ENCODE data around the gene THPO. TPM values are rescaled to one million over a fixed set of nuclear protein-coding genes. Genes with fewer than 3 reads are reported as not detected.
A peak's percentile ranks its signal among the peaks of the same experiment; 100 is the strongest.

Gene THPO
- total and polyA plus RNA-seq, 10 of the 15 experiments (the other 5 are each of a cell fraction or from before 2014, with no cell fraction given): not detected

DNA sequence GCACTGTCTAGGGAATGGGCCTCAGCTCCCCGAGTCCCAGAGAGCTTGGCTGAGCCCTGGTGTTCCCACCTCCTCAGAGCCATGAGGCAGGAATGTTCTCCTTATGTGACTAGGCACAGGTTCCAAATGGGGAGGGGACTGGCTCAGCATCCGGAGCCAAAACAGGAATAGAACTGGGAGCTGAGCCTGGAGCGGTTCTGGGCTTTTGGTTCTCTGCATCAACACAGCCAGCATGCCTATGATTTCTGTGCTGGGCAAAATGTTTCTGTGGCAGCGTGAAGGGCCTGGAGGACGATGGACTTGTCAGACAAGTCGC lies 40.6 kb downstream of the THPO start, which contains the start of gene FAM131A:
TSS of gene FAM131A (plus strand) at position 202 of the 316 bp plus-strand sequence. CDS start at position 233, 31 bp downstream.
- CTCF ChIA-PET: interaction anchor here (1.2 kb wide), 1 partner anchor 18 kb away, joined by 6 read pairs; no protein-coding TSS in a partner anchor
- H2AFZ ChIP-seq (ENCODE audit: control insufficient read depth, low read depth, low read length): peak within 1 kb of the TSS; percentile 19
- RAD21 ChIA-PET (ENCODE audit: unreplicated experiment): no interaction called here
- H3K36me3 ChIP-seq (ENCODE audit: control insufficient read depth in 2 of 2, insufficient read depth in 2 of 2, low read length in 1 of 2): peaks cover 9 to 15% of the 10 kb centered on the region in 2 experiments
- no peak for DNase-seq (ENCODE audit: low read depth, low spot score)
- WGBS (ENCODE audit: insufficient coverage, insufficient replicate concordance, low lambda C conversion rate, missing lambda C conversion rate): 76% methylated on average over 6 of the region's 6 CpGs
- POLR2A ChIA-PET: interaction anchor here (0.8 kb wide), 1 partner anchor 38 kb away, joined by 3 read pairs; no protein-coding TSS in a partner anchor
- H3K27me3 ChIP-seq (replicated peaks in 1 of 2; ENCODE audit: control insufficient read depth in 2 of 2, insufficient read depth in 2 of 2, low read length in 1 of 2): no peaks in the 10 kb centered on the region
- H3K9me3 ChIP-seq (replicated peaks; ENCODE audit: control insufficient read depth, insufficient read depth, low read length): no peaks in the 10 kb centered on the region
- H3K4me3 ChIP-seq: peak within 1 kb of the TSS; percentile 80
- H3K4me1 ChIP-seq (ENCODE audit: control insufficient read depth, insufficient read depth, low read length): peaks cover 11% of the 10 kb centered on the region
- peaks cover 2% of the 10 kb centered on the region for H4K20me1 ChIP-seq (ENCODE audit: control insufficient read depth, insufficient read depth)
- intact Hi-C loops (cut with micrococcal nuclease; ENCODE audit: unreplicated experiment): no loop called here
- ATAC-seq: no peak
- peak within 1 kb of the TSS; percentile 94 for H3K4me2 ChIP-seq (ENCODE audit: control insufficient read depth, insufficient read depth)
- BruUV-seq (replicated peaks): no TSS peak
- SMC1A ChIA-PET (ENCODE audit: uncharacterized antibody, unreplicated experiment): no interaction called here
- peak within 1 kb of the TSS; percentile 45; the same call in 1 of the 2 replicates for H3K9ac ChIP-seq (ENCODE audit: control insufficient read depth, insufficient read depth, low read length)
- in situ Hi-C loops (cut with MboI): no loop called here
- no peak within 1 kb of the TSS; the same call in 1 of the 2 replicates for H3K27ac ChIP-seq (ENCODE audit: control insufficient read depth, insufficient read depth)
- no peak for FAIRE-seq
- H3K79me2 ChIP-seq (ENCODE audit: control insufficient read depth, insufficient read depth, low read length): no peaks in the 10 kb centered on the region
- TF ChIP-seq, protein P1, sequence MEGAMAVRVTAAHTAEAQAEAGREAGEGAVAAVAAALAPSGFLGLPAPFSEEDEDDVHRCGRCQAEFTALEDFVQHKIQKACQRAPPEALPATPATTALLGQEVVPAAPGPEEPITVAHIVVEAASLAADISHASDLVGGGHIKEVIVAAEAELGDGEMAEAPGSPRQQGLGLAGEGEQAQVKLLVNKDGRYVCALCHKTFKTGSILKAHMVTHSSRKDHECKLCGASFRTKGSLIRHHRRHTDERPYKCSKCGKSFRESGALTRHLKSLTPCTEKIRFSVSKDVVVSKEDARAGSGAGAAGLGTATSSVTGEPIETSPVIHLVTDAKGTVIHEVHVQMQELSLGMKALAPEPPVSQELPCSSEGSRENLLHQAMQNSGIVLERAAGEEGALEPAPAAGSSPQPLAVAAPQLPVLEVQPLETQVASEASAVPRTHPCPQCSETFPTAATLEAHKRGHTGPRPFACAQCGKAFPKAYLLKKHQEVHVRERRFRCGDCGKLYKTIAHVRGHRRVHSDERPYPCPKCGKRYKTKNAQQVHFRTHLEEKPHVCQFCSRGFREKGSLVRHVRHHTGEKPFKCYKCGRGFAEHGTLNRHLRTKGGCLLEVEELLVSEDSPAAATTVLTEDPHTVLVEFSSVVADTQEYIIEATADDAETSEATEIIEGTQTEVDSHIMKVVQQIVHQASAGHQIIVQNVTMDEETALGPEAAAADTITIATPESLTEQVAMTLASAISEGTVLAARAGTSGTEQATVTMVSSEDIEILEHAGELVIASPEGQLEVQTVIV (IDR thresholded peaks at IDR 0.05; ENCODE audit: borderline replicate concordance, partially characterized antibody): no peak
- TF ChIP-seq, protein P2, sequence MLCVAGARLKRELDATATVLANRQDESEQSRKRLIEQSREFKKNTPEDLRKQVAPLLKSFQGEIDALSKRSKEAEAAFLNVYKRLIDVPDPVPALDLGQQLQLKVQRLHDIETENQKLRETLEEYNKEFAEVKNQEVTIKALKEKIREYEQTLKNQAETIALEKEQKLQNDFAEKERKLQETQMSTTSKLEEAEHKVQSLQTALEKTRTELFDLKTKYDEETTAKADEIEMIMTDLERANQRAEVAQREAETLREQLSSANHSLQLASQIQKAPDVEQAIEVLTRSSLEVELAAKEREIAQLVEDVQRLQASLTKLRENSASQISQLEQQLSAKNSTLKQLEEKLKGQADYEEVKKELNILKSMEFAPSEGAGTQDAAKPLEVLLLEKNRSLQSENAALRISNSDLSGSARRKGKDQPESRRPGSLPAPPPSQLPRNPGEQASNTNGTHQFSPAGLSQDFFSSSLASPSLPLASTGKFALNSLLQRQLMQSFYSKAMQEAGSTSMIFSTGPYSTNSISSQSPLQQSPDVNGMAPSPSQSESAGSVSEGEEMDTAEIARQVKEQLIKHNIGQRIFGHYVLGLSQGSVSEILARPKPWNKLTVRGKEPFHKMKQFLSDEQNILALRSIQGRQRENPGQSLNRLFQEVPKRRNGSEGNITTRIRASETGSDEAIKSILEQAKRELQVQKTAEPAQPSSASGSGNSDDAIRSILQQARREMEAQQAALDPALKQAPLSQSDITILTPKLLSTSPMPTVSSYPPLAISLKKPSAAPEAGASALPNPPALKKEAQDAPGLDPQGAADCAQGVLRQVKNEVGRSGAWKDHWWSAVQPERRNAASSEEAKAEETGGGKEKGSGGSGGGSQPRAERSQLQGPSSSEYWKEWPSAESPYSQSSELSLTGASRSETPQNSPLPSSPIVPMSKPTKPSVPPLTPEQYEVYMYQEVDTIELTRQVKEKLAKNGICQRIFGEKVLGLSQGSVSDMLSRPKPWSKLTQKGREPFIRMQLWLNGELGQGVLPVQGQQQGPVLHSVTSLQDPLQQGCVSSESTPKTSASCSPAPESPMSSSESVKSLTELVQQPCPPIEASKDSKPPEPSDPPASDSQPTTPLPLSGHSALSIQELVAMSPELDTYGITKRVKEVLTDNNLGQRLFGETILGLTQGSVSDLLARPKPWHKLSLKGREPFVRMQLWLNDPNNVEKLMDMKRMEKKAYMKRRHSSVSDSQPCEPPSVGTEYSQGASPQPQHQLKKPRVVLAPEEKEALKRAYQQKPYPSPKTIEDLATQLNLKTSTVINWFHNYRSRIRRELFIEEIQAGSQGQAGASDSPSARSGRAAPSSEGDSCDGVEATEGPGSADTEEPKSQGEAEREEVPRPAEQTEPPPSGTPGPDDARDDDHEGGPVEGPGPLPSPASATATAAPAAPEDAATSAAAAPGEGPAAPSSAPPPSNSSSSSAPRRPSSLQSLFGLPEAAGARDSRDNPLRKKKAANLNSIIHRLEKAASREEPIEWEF (IDR thresholded peaks at IDR 0.05; ENCODE audit: insufficient replicate concordance, low read depth, low read length): no peak
- TF ChIP-seq RAD51 (IDR thresholded peaks at IDR 0.05) (no peak), RAD21 (IDR thresholded peaks at IDR 0.05; ENCODE audit: insufficient read depth, low read depth, low read length) (no peak), ZNF24 (IDR thresholded peaks at IDR 0.05) (no peak)
- TF ChIP-seq, protein P3, sequence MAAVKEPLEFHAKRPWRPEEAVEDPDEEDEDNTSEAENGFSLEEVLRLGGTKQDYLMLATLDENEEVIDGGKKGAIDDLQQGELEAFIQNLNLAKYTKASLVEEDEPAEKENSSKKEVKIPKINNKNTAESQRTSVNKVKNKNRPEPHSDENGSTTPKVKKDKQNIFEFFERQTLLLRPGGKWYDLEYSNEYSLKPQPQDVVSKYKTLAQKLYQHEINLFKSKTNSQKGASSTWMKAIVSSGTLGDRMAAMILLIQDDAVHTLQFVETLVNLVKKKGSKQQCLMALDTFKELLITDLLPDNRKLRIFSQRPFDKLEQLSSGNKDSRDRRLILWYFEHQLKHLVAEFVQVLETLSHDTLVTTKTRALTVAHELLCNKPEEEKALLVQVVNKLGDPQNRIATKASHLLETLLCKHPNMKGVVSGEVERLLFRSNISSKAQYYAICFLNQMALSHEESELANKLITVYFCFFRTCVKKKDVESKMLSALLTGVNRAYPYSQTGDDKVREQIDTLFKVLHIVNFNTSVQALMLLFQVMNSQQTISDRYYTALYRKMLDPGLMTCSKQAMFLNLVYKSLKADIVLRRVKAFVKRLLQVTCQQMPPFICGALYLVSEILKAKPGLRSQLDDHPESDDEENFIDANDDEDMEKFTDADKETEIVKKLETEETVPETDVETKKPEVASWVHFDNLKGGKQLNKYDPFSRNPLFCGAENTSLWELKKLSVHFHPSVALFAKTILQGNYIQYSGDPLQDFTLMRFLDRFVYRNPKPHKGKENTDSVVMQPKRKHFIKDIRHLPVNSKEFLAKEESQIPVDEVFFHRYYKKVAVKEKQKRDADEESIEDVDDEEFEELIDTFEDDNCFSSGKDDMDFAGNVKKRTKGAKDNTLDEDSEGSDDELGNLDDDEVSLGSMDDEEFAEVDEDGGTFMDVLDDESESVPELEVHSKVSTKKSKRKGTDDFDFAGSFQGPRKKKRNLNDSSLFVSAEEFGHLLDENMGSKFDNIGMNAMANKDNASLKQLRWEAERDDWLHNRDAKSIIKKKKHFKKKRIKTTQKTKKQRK (IDR thresholded peaks at IDR 0.05; ENCODE audit: low read depth, low read length): no peak
- TF ChIP-seq, protein P4, sequence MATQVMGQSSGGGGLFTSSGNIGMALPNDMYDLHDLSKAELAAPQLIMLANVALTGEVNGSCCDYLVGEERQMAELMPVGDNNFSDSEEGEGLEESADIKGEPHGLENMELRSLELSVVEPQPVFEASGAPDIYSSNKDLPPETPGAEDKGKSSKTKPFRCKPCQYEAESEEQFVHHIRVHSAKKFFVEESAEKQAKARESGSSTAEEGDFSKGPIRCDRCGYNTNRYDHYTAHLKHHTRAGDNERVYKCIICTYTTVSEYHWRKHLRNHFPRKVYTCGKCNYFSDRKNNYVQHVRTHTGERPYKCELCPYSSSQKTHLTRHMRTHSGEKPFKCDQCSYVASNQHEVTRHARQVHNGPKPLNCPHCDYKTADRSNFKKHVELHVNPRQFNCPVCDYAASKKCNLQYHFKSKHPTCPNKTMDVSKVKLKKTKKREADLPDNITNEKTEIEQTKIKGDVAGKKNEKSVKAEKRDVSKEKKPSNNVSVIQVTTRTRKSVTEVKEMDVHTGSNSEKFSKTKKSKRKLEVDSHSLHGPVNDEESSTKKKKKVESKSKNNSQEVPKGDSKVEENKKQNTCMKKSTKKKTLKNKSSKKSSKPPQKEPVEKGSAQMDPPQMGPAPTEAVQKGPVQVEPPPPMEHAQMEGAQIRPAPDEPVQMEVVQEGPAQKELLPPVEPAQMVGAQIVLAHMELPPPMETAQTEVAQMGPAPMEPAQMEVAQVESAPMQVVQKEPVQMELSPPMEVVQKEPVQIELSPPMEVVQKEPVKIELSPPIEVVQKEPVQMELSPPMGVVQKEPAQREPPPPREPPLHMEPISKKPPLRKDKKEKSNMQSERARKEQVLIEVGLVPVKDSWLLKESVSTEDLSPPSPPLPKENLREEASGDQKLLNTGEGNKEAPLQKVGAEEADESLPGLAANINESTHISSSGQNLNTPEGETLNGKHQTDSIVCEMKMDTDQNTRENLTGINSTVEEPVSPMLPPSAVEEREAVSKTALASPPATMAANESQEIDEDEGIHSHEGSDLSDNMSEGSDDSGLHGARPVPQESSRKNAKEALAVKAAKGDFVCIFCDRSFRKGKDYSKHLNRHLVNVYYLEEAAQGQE (IDR thresholded peaks at IDR 0.05; ENCODE audit: low read depth, low read length): no peak
